CD4-positive, alpha-beta T cell treated with Interleukin-4 for 4 hours (primary cell): ENCODE data around the gene SVIL.
A peak's percentile ranks its signal among the peaks of the same experiment; 100 is the strongest.
"Not testable (repeated sequence)": the region's sequence is repeated elsewhere in the genome, so short reads cannot be mapped to it uniquely, and the experiment has no call there.

ENCODE experiments used
- DNase-seq: peaks from one replicate; pipeline ENCODE4 v3.0.0-alpha.2; 2020

SVIL gene

DNA sequence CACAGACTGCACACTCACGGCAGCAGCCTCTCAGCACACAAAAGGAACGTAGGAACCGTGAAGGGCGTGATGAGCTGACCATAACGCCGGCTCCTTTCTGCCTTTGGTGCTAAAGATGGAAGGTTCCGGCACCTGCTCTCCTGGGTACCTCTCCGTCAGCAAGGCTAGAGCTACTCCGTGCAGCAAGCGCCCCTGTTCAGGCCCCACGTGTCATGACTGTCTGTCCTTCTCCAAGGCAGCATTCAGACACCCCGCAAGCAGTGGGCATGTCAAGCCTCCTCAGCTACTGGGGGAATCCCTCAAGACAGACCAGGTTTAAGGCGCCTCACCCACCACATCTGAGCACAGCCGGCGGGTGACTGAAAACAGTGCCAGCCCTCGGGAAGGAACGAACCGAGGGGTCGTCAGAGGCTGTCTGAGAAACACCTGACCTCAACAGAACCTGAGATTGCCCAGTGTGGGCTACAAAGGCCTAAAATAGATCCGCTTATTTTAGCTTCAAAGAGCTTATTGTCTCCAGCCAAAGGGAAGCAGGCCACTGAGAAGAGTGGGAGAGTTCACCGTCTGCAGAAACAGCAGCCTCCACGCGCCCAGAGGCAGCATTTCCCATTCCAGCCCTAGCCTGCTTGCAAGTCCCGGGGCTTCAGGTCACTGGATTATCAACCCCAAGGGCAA is 124.2 kb downstream of the SVIL start:
- not testable (repeated sequence) for DNase-seq

DNA sequence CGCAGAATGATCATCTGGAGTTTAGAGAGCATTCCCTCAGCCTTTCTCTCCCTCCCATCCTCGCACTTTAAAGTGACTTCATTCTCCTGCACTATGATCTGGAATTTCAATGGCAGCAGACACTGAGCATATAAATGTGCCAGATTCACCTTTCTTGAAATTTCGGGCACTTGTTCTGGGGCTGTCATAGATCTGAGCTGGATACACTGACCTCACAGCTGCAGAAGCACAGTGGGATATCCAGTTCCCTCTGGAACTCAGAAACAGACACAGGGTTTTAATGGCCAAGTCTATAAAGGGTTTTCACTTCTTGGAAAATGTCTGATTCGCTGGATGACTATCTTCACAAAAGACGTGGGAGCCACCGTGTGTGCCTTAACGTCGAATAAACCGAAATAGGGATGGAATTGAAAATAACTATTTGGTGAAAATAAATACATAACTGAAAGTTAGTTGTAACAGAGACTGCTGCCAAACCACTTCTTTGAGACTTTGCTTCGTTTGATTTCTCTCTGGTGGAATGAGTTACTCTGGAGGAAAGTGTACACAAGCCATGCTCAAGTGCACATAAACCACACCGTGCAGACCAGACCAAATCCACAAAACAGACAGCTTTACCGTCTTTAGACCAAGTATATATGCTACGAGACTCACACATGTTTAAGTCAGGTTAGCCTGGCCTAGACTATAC is 126.1 kb downstream of the SVIL start:
- DNase-seq, result no peak

DNA sequence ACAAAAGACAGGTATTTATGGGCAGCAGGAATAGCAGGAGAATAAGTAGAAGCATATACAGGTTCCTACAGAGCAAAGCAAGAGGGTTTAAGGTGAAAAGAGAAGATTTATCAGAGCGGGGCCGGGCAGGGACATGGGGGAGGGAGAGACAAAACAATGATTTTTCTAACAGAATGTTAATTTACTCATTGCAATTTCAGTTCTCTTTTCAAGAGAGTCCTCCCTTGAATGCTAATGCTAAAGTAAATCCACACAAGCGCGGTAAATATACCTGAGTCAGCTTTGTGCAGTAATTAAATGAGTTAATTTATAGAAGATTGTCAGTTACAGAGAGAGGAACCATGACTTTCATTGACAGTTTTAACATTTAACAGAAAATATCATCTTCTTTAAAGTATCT is 127.0 kb downstream of the SVIL start:
- DNase-seq, result not testable (repeated sequence)

DNA sequence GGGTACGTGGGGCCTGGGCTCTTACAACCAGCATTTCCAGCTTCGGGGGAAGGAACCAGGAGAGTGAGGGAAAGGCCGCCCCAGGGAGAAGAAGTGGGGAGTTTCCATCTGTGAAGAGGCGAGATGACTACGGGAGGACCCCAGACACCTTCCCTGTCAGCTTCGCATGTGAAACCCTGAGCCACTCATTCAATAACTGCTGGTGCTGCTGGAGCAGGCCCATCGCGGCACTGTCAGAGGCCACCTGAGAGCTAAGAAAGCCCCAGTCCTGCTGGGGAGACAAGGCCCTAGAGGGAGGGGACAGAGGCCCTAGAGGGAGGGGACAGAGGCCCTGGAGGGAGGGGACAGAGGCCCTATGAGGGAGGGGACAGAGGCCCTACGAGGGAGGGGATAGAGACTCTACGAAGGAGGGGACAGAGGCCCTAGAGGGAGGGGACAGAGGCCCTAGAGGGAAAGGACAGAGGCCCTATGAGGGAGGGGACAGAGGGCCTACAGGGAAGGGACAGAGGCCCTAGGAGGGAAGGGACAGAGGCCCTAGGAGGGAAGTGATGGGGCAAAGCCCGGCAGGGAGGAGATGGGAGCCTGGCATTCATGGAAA is 128.3 kb downstream of the SVIL start:
- DNase-seq, result not testable (repeated sequence)

DNA sequence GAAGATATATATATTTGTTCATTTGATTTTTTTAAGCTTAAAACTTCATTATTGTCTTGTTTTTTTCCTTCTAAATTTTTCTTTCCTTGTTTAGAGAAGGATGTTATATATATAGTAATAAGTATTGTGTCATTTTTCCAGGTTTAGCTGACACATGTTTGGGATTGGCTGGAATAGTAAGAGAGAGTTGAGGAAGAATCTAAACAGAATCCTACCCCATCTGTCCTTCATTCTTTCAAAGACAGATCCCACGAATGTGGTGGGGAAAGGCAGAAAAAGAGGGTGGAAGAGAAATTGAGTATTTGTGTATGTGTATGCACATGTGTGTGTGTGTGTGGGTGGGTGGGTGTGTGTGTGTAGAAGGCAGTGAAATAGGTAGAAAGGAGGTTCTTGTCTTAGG is 132.4 kb downstream of the SVIL start:
- no peak for DNase-seq

DNA sequence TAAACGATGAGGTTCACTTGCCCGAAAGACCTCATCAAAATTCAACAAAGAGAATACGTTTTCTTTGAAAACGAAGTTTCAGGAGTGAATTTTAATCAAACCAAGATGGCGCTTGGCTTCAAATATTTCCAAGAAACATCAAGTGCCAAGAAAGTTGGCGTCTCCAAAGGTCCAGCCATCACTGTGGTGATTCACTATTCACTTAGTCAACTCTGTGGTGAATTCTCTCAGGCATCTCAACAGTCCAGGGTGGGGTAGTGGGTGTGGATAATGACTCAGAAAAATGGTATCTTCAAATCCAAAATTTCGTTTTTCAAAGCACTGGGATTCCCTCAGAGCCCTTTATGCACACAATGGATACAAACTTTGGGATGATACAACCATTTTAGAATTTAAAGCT is 133.1 kb downstream of the SVIL start:
- DNase-seq, result no peak

DNA sequence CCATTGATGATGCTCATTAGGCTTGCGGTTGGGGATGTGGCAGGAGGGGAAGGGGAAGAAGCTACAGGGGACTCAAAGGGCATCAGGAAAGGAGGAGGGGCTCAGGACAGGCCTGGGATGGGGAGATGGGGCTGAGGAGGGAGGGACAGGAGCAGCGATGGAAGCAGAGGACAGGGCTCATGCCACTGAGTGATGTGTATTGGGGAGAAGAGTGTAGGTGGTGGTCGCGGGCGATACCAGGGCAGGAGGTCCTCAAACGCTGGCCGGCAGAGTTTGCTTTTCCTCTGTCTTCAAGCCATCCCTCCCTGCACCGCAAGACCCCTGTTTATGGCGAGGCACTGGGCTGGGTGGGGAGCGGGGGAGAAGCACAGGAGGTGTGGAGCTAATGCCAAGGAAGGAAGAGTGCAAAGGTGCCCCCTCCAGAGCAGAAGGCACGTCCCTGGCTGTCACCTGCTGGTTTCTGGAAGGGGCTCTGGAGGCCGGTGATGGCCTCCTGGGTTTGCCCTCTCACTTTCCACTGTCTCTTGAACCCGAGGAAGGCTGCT is 134.7 kb downstream of the SVIL start:
- DNase-seq, result no peak

DNA sequence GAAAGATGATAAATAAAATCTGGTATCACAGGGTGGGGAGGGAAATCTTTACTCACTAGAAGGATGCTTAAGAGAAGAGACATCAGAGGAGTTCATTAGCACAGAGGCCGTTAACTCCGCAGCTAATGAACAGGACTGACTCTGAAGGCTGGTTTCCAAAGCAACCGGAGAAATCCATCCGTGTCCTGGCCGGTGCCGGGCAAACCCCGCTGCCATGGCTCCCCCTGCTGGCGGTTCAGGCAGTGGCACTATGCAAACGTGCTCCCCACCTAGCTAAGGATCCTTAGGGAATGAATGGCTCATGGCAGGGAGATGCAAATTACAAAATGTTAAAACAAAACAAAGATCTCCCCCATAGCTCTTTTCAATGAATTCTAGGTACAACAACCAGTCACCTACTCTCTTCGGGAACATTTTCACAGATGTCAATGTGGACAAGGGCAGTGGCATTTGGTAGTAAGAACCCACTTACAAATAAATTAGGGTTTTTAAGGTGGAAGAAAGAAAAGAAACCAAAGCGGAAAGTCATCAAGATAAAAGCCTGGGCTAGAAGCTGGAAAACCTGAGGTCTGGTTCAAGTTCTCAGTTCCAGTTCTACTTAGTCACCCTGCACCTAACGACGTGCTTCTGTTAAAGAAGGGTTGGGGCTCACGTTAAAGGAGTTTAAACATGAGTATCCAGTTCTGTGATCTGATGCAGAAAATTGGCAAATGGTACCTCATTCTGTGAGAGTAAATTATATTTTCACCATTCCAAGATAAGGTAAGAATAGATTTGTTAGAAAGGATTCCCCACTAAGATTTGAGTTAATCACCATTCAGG is 138.2 kb downstream of the SVIL start:
- peak; percentile 53 for DNase-seq

DNA sequence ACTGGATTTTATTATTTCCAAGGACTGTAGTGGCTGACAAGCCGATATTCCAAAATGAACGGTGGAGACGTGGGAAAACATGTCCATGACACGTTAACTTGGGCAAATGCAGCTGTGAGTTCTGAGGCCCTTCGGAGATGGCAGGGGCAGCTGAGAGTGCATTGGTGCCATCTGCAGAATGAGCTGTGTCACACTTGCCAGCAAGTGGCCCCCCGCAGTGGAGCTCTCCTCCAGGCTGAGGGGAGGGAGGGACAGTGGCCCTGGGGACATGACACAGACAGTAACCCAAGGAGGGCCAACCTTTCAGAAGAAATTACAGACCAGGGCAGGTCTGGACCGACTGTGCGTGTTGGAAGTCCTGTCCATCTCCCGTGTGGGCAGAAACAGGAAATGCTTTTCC is 139.4 kb downstream of the SVIL start:
- DNase-seq, result no peak

DNA sequence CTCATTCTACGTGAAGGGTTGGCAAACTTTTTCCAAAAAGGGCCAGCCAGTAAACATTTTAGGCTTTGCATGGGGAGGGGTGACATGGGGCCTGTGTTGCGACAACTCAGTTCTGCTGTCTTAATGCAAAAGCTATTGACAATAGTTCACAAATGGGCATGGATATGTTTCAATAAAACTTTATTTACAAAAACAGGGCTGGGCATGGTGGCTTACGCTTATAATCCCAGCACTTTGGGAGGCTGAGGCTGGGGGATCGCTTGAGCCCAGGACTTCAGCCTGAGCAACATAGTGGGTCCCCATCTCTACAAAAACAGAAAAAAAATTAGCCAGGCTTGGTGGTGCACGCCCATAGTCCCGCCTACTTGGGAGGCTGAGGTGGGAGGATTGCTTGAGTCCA is 141.1 kb downstream of the SVIL start:
- DNase-seq, result no peak

DNA sequence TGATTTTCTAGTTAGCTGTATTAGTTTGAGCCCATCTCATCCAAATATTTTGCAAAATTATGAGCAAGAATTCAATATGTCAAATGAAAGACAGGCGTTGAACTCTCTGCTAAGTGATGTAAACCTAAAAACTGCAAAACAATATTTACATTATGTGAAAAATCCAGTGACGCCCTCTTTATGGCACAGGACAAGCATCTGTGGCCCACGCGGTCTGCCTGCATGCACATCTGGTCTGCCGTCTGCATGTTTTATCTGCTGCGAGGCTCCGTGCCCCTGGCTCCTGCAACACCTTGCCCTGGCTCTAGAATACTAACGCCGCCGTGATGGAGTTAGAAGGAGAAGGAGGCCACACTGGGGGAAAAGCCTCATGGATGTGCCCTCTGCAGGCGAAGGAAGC is 142.0 kb downstream of the SVIL start:
- DNase-seq, result no peak

DNA sequence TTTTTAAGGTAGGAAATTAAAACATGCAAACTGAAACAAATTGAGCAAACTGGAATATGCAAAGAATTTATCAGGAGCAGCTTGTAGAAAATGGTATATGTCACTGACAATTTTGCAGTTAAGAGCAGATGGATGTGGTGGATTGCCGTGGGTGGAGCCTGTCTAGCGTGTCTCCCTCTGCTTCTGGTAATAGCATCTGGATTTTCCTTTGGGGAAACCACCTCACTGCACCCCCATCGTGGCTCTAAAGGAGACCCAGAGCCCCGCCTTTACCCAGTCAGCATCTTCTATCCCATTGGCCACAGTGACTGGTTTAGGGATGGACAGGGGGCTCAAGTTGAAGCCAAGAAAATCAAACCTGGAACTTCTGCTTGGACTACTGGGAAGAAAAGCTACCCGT is 142.9 kb downstream of the SVIL start:
- no peak for DNase-seq

DNA sequence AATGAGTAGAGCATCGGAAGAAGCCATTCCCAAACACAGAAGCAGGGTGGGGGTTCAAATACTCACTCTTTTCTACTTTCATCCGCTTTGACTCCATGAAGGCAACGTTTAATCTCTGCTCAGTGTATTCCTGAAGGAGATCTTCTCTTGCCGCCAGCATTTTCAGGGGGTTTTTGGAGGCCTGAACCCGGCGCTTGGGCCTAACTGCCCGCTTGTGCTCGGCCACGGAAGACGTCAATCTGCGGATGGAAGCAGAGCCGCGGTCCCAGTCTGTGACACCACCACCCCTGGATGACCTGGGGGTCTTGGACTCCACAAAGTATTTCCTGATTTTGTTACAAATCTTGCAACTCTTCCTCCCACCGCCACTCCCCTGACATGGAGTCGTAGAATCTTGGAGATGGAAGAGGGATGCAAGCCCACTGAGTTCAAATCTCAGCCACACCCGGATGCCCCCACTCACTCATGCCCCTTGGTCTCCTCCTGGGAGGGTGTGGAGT is 143.9 kb downstream of the SVIL start:
- DNase-seq, result not testable (repeated sequence)

DNA sequence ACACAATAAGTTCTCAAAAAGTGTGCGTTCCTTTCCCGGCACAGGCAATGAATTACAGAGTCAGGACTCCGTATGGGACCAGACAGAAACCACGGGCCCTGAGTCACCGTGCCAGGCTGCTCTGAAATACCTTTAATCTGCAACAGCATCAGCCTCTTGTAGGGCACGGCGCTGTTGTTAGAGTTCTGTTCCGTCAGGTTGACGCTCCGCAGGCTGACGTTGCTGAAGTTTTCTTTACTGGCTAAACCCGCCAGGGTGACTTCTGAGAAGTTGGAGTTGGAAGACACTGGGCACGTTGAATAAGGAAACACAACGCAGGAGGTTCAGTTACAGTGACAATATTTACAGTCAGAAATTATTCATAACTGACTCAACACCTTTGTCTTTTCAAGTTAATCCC is 146.3 kb downstream of the SVIL start:
- DNase-seq, result not testable (repeated sequence)

DNA sequence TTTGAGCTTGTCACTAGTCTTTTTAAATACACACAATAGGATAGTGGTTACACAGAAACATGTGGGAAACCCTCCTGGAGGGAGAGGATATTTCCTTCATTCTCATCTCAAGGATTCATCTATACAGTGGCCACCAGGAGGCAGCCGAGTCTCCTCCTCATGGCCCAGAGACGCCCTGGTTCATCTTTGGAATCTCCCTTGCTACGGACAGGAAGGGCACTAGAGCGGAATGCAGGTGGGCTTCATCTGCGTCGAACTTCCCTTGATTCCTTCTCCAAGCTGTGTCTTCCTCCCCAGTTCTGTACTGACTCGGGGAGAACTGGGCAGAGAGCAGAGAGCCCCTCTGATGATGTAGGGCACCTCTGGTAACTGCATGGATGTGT is 146.9 kb downstream of the SVIL start:
- not testable (repeated sequence) for DNase-seq

DNA sequence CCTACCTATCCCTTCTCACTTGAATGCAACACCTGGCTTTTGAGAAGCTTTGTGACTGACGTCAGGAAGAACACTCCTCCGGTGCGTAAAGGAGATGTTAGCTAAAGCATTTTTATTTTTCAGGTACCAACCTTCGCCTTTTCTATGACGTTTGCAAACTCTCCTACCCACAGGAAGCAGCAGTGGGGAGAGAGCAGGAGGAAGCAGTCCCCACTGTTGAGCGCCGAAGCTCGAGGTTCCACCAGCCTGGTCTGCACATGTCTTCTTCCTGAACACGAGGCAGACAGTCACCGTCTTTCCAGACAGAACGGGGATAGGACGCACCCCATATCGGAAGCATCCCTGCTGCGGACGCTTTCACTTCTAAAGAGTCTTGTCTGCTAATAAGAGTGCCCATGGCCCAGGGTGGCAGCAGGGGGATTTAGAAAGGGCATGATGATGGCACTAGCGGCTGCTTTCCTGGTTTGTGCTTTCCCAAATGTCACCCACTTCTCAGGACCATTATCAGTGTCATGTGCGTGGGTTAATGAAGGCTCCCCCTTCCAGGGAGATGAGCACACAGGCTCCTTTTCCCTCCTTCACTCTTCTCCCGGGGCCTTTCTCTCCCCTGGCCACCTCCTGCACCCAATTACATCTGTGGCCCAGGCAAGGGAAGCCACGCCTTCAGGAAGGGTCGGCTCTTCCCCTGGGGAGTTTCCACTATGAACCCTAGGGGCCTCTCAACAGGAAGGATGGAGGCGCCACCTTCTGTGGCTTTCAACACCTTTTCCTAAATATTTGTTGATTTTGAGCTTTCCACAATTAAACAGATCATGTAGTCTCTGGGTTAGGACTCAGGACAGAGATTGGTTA is 147.5 kb downstream of the SVIL start:
- DNase-seq, result not testable (repeated sequence)

DNA sequence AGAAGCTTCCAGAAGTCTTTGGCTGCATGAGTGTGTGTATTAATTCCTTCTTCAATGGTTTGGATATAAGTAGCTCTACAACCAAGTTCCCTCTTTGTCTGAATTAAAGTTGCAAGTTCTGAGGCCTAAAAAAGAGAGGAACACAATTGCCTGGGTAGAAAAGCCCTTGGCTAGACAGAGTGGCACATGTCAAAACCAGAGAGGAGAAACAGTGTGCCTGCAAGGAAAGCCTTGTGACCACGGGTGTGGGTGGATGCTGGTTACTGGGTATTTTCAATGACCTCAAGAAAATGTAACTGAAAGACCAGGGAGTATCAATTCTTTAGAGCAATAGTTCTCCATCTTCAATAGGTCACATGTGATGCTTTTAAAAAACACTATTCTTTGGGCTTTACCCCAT is 148.3 kb downstream of the SVIL start:
- DNase-seq, result no peak

DNA sequence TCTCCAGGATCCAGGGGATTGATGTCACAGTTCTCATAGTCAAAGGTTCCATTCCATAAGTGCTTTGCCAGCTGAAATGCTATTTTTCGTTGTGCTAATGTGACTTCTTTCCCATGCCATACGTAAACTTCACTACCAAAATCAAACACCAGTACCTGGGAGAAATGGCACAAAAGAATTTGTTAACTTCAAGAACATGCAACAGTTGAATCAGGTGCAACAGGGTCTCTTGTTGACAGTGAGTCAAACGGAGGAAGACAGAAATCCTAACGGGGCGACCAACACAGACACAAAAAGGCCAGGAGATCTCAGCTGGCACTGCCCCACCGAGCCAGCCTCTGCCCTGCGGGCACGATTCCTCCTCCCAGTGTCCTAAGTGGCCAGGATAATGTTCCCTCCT is 150.1 kb downstream of the SVIL start:
- not testable (repeated sequence) for DNase-seq

DNA sequence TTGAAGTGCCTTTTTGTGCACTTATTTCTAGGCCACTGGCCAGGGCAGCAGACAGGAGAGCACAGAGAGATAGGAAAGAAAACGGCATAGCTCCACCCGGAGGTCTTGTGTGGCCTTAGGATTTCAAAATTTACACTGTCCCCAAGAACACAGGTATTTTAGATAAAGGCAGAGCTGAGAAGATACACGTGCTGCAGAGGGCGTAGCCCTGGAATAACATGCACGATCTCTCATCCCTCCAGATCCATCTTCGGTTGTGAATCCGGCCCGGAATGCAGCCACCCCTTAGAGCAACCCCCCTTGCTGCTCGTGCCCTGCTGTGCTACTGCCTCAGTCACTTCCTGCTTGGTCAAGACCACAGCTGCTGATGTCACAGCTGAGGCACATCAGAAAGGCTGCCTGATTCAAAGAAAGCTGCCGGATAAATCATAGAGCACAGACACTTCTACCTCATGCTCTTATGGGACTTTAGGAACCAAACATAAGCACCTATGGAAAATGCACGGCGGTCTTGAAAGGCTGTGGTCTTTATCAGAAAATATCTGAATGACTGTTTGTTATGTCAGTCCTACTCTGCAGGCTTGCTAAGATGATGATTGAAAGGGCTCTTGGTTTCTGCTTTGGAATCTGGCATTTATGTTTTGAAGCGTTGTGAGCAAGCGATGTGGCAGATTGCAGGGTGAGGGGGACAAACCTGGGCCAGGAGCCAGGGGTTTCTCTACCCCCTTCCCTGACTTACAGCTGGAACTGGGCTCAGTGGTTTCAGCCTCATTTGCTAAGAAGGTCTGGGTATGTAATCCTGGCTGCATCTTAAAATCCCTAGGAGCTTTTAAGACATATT is 152.0 kb downstream of the SVIL start:
- DNase-seq, result no peak

DNA sequence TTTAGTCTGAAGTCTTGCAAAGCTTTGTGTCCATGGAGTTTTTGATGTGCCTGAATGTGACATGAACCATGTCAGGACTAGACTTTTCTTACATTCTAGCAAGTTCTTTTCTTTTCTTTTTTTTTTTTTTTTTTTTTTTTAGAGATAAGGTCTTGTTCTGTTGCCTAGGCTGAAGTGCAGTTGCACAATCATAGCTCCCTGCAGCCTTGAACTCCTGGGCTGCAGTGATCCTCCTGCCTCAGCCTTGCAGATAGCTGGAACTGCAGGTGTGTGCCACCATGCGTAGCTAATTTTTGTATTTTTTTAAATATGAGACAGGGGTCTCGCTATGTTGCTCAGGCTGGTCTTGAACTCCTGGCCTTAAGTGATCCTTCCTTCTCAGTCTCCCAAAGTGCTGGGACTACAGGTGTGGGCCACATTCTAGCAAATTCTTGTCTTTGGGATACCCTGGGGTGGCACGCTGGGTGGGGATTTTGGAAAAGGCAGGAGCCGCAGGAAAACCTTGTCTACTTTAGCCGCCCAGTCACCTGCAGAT is 152.8 kb downstream of the SVIL start:
- no peak for DNase-seq
